Hepatocyte (in vitro differentiated cells): Measurements from ENCODE around the gene DUSP14. TPM values are rescaled to one million over a fixed set of nuclear protein-coding genes. Genes with fewer than 3 reads are reported as not detected.

Experiments
- DNase-seq: peaks from one replicate; pipeline ENCODE4 v3.0.0-alpha.2; 2016; ENCODE audit warnings: low spot score
- H2AFZ ChIP-seq: fragments of 200-600 bp; sonication (generic); 2 replicates; pipeline ENCODE4 v1.6.0; 2016; ENCODE audit warnings: antibody characterized with exemption, mild to moderate bottlenecking
- H3K27ac ChIP-seq: fragments of 200-600 bp; sonication (generic); 2 replicates; pipeline ENCODE4 v1.5.1; 2016; ENCODE audit warnings: mild to moderate bottlenecking
- H3K27me3 ChIP-seq: fragments of 200-600 bp; sonication (generic); 2 replicates; pipeline ENCODE4 v1.6.1; 2016
- H3K36me3 ChIP-seq: fragments of 200-600 bp; sonication (generic); replicated peaks from 2 replicates; pipeline ENCODE4 v1.5.1; 2016; ENCODE audit warnings: low read depth; ENCODE audit not compliant: insufficient read depth
- H3K4me1 ChIP-seq: fragments of 200-600 bp; sonication (generic); 2 replicates; pipeline ENCODE4 v1.5.1; 2016; ENCODE audit warnings: mild to moderate bottlenecking, moderate library complexity; ENCODE audit not compliant: insufficient read depth
- H3K4me2 ChIP-seq: fragments of 200-600 bp; sonication (generic); 2 replicates; pipeline ENCODE4 v1.6.0; 2016
- H3K4me3 ChIP-seq: fragments of 200-600 bp; sonication (generic); 2 replicates; pipeline ENCODE4 v1.5.1; 2016; ENCODE audit warnings: mild to moderate bottlenecking
- H3K79me2 ChIP-seq: fragments of 200-600 bp; sonication (generic); 2 replicates; pipeline ENCODE4 v1.6.0; 2017; ENCODE audit warnings: mild to moderate bottlenecking
- H3K9me2 ChIP-seq: fragments of 200-600 bp; sonication (generic); replicated peaks from 2 replicates; pipeline ENCODE4 v1.6.0; 2017; ENCODE audit warnings: mild to moderate bottlenecking; ENCODE audit not compliant: insufficient read depth
- H3K9me3 ChIP-seq: fragments of 200-600 bp; sonication (generic); 2 replicates; pipeline ENCODE4 v1.5.1; 2016; ENCODE audit warnings: low read depth, mild to moderate bottlenecking
- H4K20me1 ChIP-seq: fragments of 200-600 bp; sonication (generic); 2 replicates; pipeline ENCODE4 v1.6.0; 2016; ENCODE audit warnings: mild to moderate bottlenecking; ENCODE audit not compliant: insufficient read depth, poor library complexity, severe bottlenecking
- EZH2 ChIP-seq: fragments of 200-600 bp; sonication (generic); IDR thresholded peaks from 2 replicates; pipeline ENCODE4 v1.6.1; 2016; ENCODE audit warnings: antibody characterized with exemption, mild to moderate bottlenecking, borderline replicate concordance
- EZH2phosphoT487 ChIP-seq: fragments of 200-600 bp; sonication (generic); IDR thresholded peaks from one replicate; pipeline ENCODE4 v1.6.1; 2018; ENCODE audit warnings: antibody characterized with exemption, mild to moderate bottlenecking, low read depth, moderate library complexity; ENCODE audit not compliant: unreplicated experiment, severe bottlenecking
- WGBS: methylation state at CpG from one replicate; pipeline ENCODE4 v1.1.6; 2016; ENCODE audit warnings: low lambda C conversion rate; ENCODE audit errors: missing lambda C conversion rate; 5-methylcytosine and 5-hydroxymethylcytosine counted together
- polyA plus RNA-seq: library from polyadenylated mRNA; unstranded; fragments of >200 nt; fragmentation: Nextera tagmentation; extraction: Ambion mirVana; gene quantifications from 2 replicates; pipeline ENCODE4 v1.2.1, GENCODE V29; 2016
- total RNA-seq: library from RNA; depleted of rRNA; stranded (reverse); fragments of >200 nt; gene quantifications from 2 replicates; pipeline ENCODE4 v1.2.3, GENCODE V29; 2014
- TF ChIP-seq, protein P1 (sequence below): fragments of 200-600 bp; sonication (generic); IDR thresholded peaks from 2 replicates; pipeline ENCODE4 v1.5.1; 2016; ENCODE audit warnings: antibody characterized with exemption, mild to moderate bottlenecking; ENCODE audit not compliant: poor library complexity

Gene DUSP14
- total and polyA plus RNA-seq, 2 experiments from 2014 or later, result 28.8 to 33.3 TPM

DNA sequence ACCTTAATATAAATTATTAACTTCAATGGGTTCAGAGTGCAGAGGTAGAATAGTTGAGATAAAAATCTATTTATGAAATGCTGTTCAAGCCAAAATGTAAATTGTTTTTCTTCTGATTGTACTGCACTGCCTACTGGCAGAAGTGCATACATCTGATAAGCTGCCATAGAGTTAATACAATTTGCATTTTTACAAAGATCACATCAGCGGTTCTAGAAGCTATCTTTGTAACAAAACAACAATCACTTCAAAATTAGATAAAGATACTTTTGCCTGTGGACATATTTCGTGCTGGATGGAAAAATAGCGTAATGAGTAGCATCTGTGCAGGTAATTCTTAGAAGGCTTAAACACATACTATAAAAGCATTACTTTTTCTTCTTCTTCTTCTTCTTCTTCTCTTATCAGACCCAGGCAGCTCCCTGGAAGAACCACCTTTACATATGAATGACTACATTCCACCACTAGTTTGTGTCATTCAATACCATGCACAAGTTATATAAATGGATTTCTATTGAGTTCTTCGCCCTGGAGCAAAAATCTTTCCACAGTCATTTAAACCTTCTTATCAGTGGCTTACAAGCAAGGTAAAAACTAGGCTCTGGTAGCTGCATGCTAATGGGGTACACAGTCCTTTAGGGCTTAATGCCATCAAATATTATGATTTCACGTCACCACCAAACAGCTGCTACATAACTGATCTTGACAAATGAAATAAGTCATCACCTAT is 72.5 kb downstream of the DUSP14 start:
- no peaks in the 10 kb centered on the region for H3K9me2 ChIP-seq
- H3K4me3 ChIP-seq, result no peak overlapping the region
- no peak for DNase-seq
- H3K36me3 ChIP-seq, result no peaks in the 10 kb centered on the region
- no peaks in the 10 kb centered on the region for H3K27me3 ChIP-seq
- H3K4me2 ChIP-seq, result no peak overlapping the region
- WGBS, result 86% methylated on average over 5 of the region's 5 CpGs
- TF ChIP-seq EZH2phosphoT487 (no peak), EZH2 (no peak)
- TF ChIP-seq, protein P1, sequence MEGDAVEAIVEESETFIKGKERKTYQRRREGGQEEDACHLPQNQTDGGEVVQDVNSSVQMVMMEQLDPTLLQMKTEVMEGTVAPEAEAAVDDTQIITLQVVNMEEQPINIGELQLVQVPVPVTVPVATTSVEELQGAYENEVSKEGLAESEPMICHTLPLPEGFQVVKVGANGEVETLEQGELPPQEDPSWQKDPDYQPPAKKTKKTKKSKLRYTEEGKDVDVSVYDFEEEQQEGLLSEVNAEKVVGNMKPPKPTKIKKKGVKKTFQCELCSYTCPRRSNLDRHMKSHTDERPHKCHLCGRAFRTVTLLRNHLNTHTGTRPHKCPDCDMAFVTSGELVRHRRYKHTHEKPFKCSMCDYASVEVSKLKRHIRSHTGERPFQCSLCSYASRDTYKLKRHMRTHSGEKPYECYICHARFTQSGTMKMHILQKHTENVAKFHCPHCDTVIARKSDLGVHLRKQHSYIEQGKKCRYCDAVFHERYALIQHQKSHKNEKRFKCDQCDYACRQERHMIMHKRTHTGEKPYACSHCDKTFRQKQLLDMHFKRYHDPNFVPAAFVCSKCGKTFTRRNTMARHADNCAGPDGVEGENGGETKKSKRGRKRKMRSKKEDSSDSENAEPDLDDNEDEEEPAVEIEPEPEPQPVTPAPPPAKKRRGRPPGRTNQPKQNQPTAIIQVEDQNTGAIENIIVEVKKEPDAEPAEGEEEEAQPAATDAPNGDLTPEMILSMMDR, result no peak
- H2AFZ ChIP-seq, result no peak overlapping the region
- H3K9me3 ChIP-seq, result no peaks in the 10 kb centered on the region
- no peaks in the 10 kb centered on the region for H3K4me1 ChIP-seq
- H3K79me2 ChIP-seq, result no peaks in the 10 kb centered on the region
- H3K27ac ChIP-seq, result no peak overlapping the region
- no peaks in the 10 kb centered on the region for H4K20me1 ChIP-seq

Other genes with a start within 250 kb of the DUSP14 start
- 0.64 TPM in 1 of 2 replicates, not detected in the other for gene C17orf78, start 113.9 kb upstream of the DUSP14 start, total RNA-seq
- 0.54 TPM in 1 of 2 replicates, not detected in the other for gene C17orf78, start 113.9 kb upstream of the DUSP14 start, polyA plus RNA-seq
- 53.8 and 61.1 TPM in 2 replicates for gene ACACA, start 83.1 kb upstream of the DUSP14 start, total RNA-seq
- 36.2 and 37.4 TPM in 2 replicates for gene ACACA, start 83.1 kb upstream of the DUSP14 start, polyA plus RNA-seq
- 16.8 and 18.3 TPM in 2 replicates for gene TADA2A, start 83.0 kb upstream of the DUSP14 start, total RNA-seq
- gene TADA2A, start 83.0 kb upstream of the DUSP14 start, polyA plus RNA-seq, result 7.7 and 8.4 TPM in 2 replicates
- 21.6 and 27.0 TPM in 2 replicates for gene SYNRG, start 119.5 kb downstream of the DUSP14 start, total RNA-seq
- 19.6 and 20.7 TPM in 2 replicates for gene SYNRG, start 119.5 kb downstream of the DUSP14 start, polyA plus RNA-seq
- 44.0 and 45.7 TPM in 2 replicates for gene DDX52, start 153.6 kb downstream of the DUSP14 start, total RNA-seq
- 28.8 and 31.0 TPM in 2 replicates for gene DDX52, start 153.6 kb downstream of the DUSP14 start, polyA plus RNA-seq